SK-N-SH treated with all-trans-retinoic acid at 6 μM for 48 hours (cell line): ENCODE data around the gene KANSL2.

Experiments
- ATAC-seq: fragments of 200-7000 bp; cut with Tn5 transposase; 3 replicates; pipeline ENCODE4 v1.9.1; 2020; ENCODE audit warnings: mild to moderate bottlenecking, moderate library complexity
- ARNTL ChIP-seq: fragments of 450-650 bp; formaldehyde crosslinking; IDR thresholded peaks from 2 replicates; pipeline ENCODE4 v1.5.0; 2020; ENCODE audit warnings: low read depth, mild to moderate bottlenecking, moderate library complexity, borderline replicate concordance
- BACH2 ChIP-seq: fragments of 250-450 bp; sonication (Bioruptor Pico); IDR thresholded peaks from 2 replicates; pipeline ENCODE4 v1.9.0; 2021; ENCODE audit warnings: mild to moderate bottlenecking, borderline replicate concordance
- CREB5 ChIP-seq: fragments of 250-450 bp; sonication (Bioruptor Pico); IDR thresholded peaks from 2 replicates; pipeline ENCODE4 v1.5.1; 2020; ENCODE audit warnings: low read depth, mild to moderate bottlenecking, moderate library complexity
- CSDC2 ChIP-seq: fragments of 250-450 bp; sonication (Bioruptor Pico); IDR thresholded peaks from 2 replicates; pipeline ENCODE4 v1.5.0; 2020; ENCODE audit warnings: mild to moderate bottlenecking, moderate library complexity
- CSRNP3 ChIP-seq: fragments of 250-450 bp; sonication (Bioruptor Pico); IDR thresholded peaks from 2 replicates; pipeline ENCODE4 v1.5.1; 2021; ENCODE audit warnings: mild to moderate bottlenecking, moderate library complexity
- GLIS3 ChIP-seq: fragments of 250-450 bp; sonication (Bioruptor Pico); IDR thresholded peaks from 2 replicates; pipeline ENCODE4 v1.5.0; 2020; ENCODE audit warnings: mild to moderate bottlenecking, moderate library complexity
- ISL1 ChIP-seq: fragments of 250-450 bp; sonication (Bioruptor Pico); IDR thresholded peaks from 2 replicates; pipeline ENCODE4 v2.1.2; 2022; ENCODE audit warnings: mild to moderate bottlenecking, moderate library complexity
- OSR1 ChIP-seq: fragments of 250-450 bp; sonication (Bioruptor Pico); IDR thresholded peaks from 2 replicates; pipeline ENCODE4 v1.8.0; 2022; ENCODE audit warnings: moderate library complexity, mild to moderate bottlenecking, inconsistent platforms
- PATZ1 ChIP-seq: fragments of 250-450 bp; sonication (Bioruptor Pico); IDR thresholded peaks from 2 replicates; pipeline ENCODE4 v1.8.0; 2020; ENCODE audit warnings: mild to moderate bottlenecking, moderate library complexity, borderline replicate concordance
- POU6F1 ChIP-seq: fragments of 250-450 bp; sonication (Bioruptor Pico); IDR thresholded peaks from 2 replicates; pipeline ENCODE4 v1.8.0; 2021; ENCODE audit warnings: low read depth, mild to moderate bottlenecking, moderate library complexity, borderline replicate concordance
- PPARA ChIP-seq: fragments of 250-450 bp; sonication (Bioruptor Pico); IDR thresholded peaks from 2 replicates; pipeline ENCODE4 v1.5.0; 2020; ENCODE audit warnings: mild to moderate bottlenecking, borderline replicate concordance
- RARB ChIP-seq: fragments of 250-450 bp; sonication (Bioruptor Pico); IDR thresholded peaks from 2 replicates; pipeline ENCODE4 v1.8.0; 2021; ENCODE audit warnings: mild to moderate bottlenecking, moderate library complexity
- SNAI2 ChIP-seq: fragments of 250-450 bp; sonication (Bioruptor Pico); IDR thresholded peaks from 2 replicates; pipeline ENCODE4 v1.5.0; 2020; ENCODE audit warnings: mild to moderate bottlenecking, moderate library complexity
- TCF4 ChIP-seq: fragments of 250-450 bp; sonication (Bioruptor Pico); IDR thresholded peaks from 2 replicates; pipeline ENCODE4 v1.8.0; 2021; ENCODE audit warnings: mild to moderate bottlenecking, moderate library complexity, borderline replicate concordance
- TSHZ2 ChIP-seq: fragments of 250-450 bp; sonication (Bioruptor Pico); IDR thresholded peaks from 2 replicates; pipeline ENCODE4 v1.5.0; 2020; ENCODE audit warnings: mild to moderate bottlenecking, moderate library complexity
- ZC3H10 ChIP-seq: fragments of 250-450 bp; sonication (Bioruptor Pico); IDR thresholded peaks from 2 replicates; pipeline ENCODE4 v1.5.1; 2021; ENCODE audit warnings: mild to moderate bottlenecking, moderate library complexity
- ZFP3 ChIP-seq: fragments of 250-450 bp; sonication (Bioruptor Pico); IDR thresholded peaks from 2 replicates; pipeline ENCODE4 v1.5.0; 2020; ENCODE audit warnings: mild to moderate bottlenecking, moderate library complexity
- ZNF565 ChIP-seq: fragments of 450-650 bp; formaldehyde crosslinking; conservative IDR thresholded peaks from 2 replicates; pipeline ENCODE4 v1.5.0; 2020; ENCODE audit warnings: low read depth, mild to moderate bottlenecking, moderate library complexity
- ZNF70 ChIP-seq: fragments of 450-650 bp; formaldehyde crosslinking; IDR thresholded peaks from 2 replicates; pipeline ENCODE4 v1.5.0; 2020; ENCODE audit warnings: mild to moderate bottlenecking, moderate library complexity
- ZNF8 ChIP-seq: fragments of 450-650 bp; formaldehyde crosslinking; IDR thresholded peaks from 2 replicates; pipeline ENCODE4 v1.5.0; 2020; ENCODE audit warnings: mild to moderate bottlenecking, moderate library complexity

The KANSL2 gene

GRCh38 chr12:48696626-48697025, 14.6 kb upstream of the KANSL2 start:
- no peak for ATAC-seq
- TF ChIP-seq OSR1 (CRISPR knock-in tag) (no peak), PPARA (CRISPR knock-in tag) (no peak), ISL1 (CRISPR knock-in tag) (no peak), TCF4 (CRISPR knock-in tag) (no peak), CSRNP3 (CRISPR knock-in tag) (no peak), ZNF70 (CRISPR knock-in tag) (no peak), ZNF8 (CRISPR knock-in tag) (no peak), RARB (CRISPR knock-in tag) (no peak), ARNTL (CRISPR knock-in tag) (no peak), POU6F1 (no peak), ZFP3 (CRISPR knock-in tag) (no peak)

GRCh38 chr12:48695859-48696258, 13.8 kb upstream of the KANSL2 start:
- ATAC-seq = no peak
- no peak for TF ChIP-seq TSHZ2
- TF ChIP-seq ISL1 (CRISPR knock-in tag) = no peak
- no peak for TF ChIP-seq RARB (CRISPR knock-in tag)
- TF ChIP-seq CSDC2 (CRISPR knock-in tag) = no peak
- no peak for TF ChIP-seq CSRNP3 (CRISPR knock-in tag)
- TF ChIP-seq TCF4 (CRISPR knock-in tag) = no peak
- no peak for TF ChIP-seq ZNF70 (CRISPR knock-in tag)
- no peak for TF ChIP-seq ZC3H10 (CRISPR knock-in tag)
- TF ChIP-seq CREB5 (CRISPR knock-in tag) = no peak
- TF ChIP-seq GLIS3 (CRISPR knock-in tag) = no peak

GRCh38 chr12:48694038-48694437, 12.0 kb upstream of the KANSL2 start:
- TF ChIP-seq ZFP3 (CRISPR knock-in tag) (no peak), OSR1 (CRISPR knock-in tag) (no peak), ZC3H10 (CRISPR knock-in tag) (no peak), ISL1 (CRISPR knock-in tag) (no peak), CSRNP3 (CRISPR knock-in tag) (no peak), ZNF8 (CRISPR knock-in tag) (no peak), ARNTL (CRISPR knock-in tag) (no peak), ZNF565 (CRISPR knock-in tag) (no peak), BACH2 (no peak), ZNF70 (CRISPR knock-in tag) (no peak), PATZ1 (CRISPR knock-in tag) (no peak), GLIS3 (CRISPR knock-in tag) (no peak), TSHZ2 (no peak), SNAI2 (CRISPR knock-in tag) (no peak)
- ATAC-seq = no peak
